Activated B cell treated with CpG ODN at 0.5 μM for 24 hours (primary cell): ENCODE measurements around the gene AKAP8L. TPM values are rescaled to one million over a fixed set of nuclear protein-coding genes. Genes with fewer than 3 reads are reported as not detected.

ENCODE experiments used
- ATAC-seq: fragments of 200-7000 bp; cut with Tn5 transposase; one replicate; pipeline ENCODE4 v1.10.0; 2021; ENCODE audit warnings: low read depth, mild to moderate bottlenecking, moderate library complexity
- CTCF ChIA-PET: fragments of 350-600 bp; sonication (Branson Sonifier 250); formaldehyde crosslinking; loops from one replicate; lab custom pipeline; 2021; ENCODE audit warnings: antibody characterized with exemption; lab: Charles Lee
- POLR2A ChIA-PET: fragments of 350-600 bp; sonication (Branson Sonifier 250); formaldehyde crosslinking; loops from one replicate; lab custom pipeline; 2021; ENCODE audit warnings: antibody characterized with exemption; lab: Charles Lee
- DNase-seq: peaks from one replicate; pipeline ENCODE4 v3.0.0; 2022
- H3K27ac Mint-ChIP-seq: one replicate; pipeline ENCODE4 v1.8.0; 2020; ENCODE audit warnings: mixed read lengths
- H3K27me3 Mint-ChIP-seq: one replicate; pipeline ENCODE4 v1.8.0; 2021; ENCODE audit warnings: mixed read lengths
- H3K36me3 Mint-ChIP-seq: one replicate; pipeline ENCODE4 v1.8.0; 2021; ENCODE audit warnings: low read depth, mixed read lengths
- H3K4me1 Mint-ChIP-seq: one replicate; pipeline ENCODE4 v1.8.0; 2021; ENCODE audit warnings: mixed read lengths
- H3K4me3 Mint-ChIP-seq: one replicate; pipeline ENCODE4 v1.8.0; 2020; ENCODE audit warnings: mild to moderate bottlenecking, mixed read lengths
- H3K9me3 Mint-ChIP-seq: one replicate; pipeline ENCODE4 v1.8.0; 2020; ENCODE audit warnings: mixed read lengths
- CTCF ChIP-seq: fragments of 200-600 bp; IDR thresholded peaks from one replicate; pipeline ENCODE4 v1.8.0; 2022; ENCODE audit warnings: antibody characterized with exemption, mild to moderate bottlenecking
- intact Hi-C: fragments of 100-400 bp; cut with micrococcal nuclease; formaldehyde crosslinking; loops from one replicate; pipeline ENCODE4 v1.15.1; 2024
- total RNA-seq: library from RNA; stranded (reverse); gene quantifications from 2 replicates; pipeline ENCODE4 v1.2.3, GENCODE V29; 2022

AKAP8L gene
- total RNA-seq, 1 donor from 2014 or later, result 163 TPM

DNA sequence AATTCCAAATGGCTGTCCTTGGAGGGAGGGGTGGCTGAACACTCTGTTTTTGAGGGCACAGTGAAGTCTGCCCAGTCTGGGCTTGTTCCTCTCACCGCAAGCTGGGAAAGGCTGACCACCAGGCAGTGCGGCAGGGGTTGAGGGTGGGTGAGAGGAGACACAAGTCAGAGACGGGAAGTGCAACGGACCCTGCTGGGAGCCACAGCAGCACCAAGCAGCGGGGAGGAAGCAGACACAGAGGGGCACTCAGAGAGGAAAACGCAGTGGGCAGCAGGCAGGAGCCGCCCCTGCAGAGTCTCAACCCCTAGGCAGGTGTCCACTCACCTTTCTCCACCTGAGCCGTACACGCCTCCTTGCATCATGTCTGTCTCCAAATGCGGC lies 15.6 kb downstream of the AKAP8L start:
- CTCF ChIA-PET, result no interaction called here
- TF ChIP-seq CTCF, result no peak
- POLR2A ChIA-PET, result no interaction called here
- Mint-ChIP-seq H3K4me1 (peaks cover 34% of the 10 kb centered on the region), H3K27ac (no peak overlapping the region), H3K36me3 (peaks cover 75% of the 10 kb centered on the region), H3K9me3 (no peaks in the 10 kb centered on the region), H3K27me3 (no peaks in the 10 kb centered on the region), H3K4me3 (no peak overlapping the region)
- no peak for ATAC-seq
- no peak for DNase-seq
- intact Hi-C loops, result no loop called here

GRCh38 chr19:15402411-15403150 lies 16.2 kb downstream of the AKAP8L start:
- intact Hi-C loops, result no loop called here
- no peaks in the 10 kb centered on the region for H3K27me3 Mint-ChIP-seq
- DNase-seq, result no peak
- POLR2A ChIA-PET, result no interaction called here
- no peak overlapping the region for H3K27ac Mint-ChIP-seq
- H3K4me1 Mint-ChIP-seq, result peaks cover 29% of the 10 kb centered on the region
- H3K4me3 Mint-ChIP-seq, result no peak overlapping the region
- ATAC-seq, result no peak
- H3K36me3 Mint-ChIP-seq, result peaks cover 75% of the 10 kb centered on the region
- no peaks in the 10 kb centered on the region for H3K9me3 Mint-ChIP-seq
- CTCF ChIA-PET, result no interaction called here
- no peak for TF ChIP-seq CTCF

GRCh38 chr19:15401397-15401710 lies 17.4 kb downstream of the AKAP8L start:
- ATAC-seq, result no peak
- intact Hi-C loops, result no loop called here
- POLR2A ChIA-PET, result no interaction called here
- no peak overlapping the region for H3K4me3 Mint-ChIP-seq
- peaks cover 78% of the 10 kb centered on the region for H3K36me3 Mint-ChIP-seq
- no peaks in the 10 kb centered on the region for H3K27me3 Mint-ChIP-seq
- H3K27ac Mint-ChIP-seq, result no peak overlapping the region
- H3K4me1 Mint-ChIP-seq, result peaks cover 22% of the 10 kb centered on the region
- CTCF ChIA-PET, result no interaction called here
- no peak for DNase-seq
- no peaks in the 10 kb centered on the region for H3K9me3 Mint-ChIP-seq
- TF ChIP-seq CTCF, result no peak

GRCh38 chr19:15400521-15401396 lies 18.0 kb downstream of the AKAP8L start:
- intact Hi-C loops, result no loop called here
- H3K4me3 Mint-ChIP-seq, result no peak overlapping the region
- H3K36me3 Mint-ChIP-seq, result peaks cover 79% of the 10 kb centered on the region
- peaks cover 18% of the 10 kb centered on the region for H3K4me1 Mint-ChIP-seq
- ChIA-PET POLR2A (no interaction called here), CTCF (no interaction called here)
- no peak for TF ChIP-seq CTCF
- ATAC-seq (no peak), DNase-seq (no peak)
- H3K27me3 Mint-ChIP-seq, result no peaks in the 10 kb centered on the region
- H3K27ac Mint-ChIP-seq, result no peak overlapping the region
- H3K9me3 Mint-ChIP-seq, result no peaks in the 10 kb centered on the region

- TF ChIP-seq CTCF, result no peak
- Mint-ChIP-seq H3K36me3 (peaks cover 81% of the 10 kb centered on the region), H3K4me3 (no peak overlapping the region), H3K9me3 (no peaks in the 10 kb centered on the region), H3K27ac (no peak overlapping the region), H3K27me3 (no peaks in the 10 kb centered on the region), H3K4me1 (peaks cover 10% of the 10 kb centered on the region)
- ChIA-PET POLR2A (no interaction called here), CTCF (no interaction called here)
- intact Hi-C loops, result no loop called here
- ATAC-seq (no peak), DNase-seq (no peak)
Measured at GRCh38 chr19:15399635-15400034, 19.2 kb downstream of the AKAP8L start.
